ENCODE results near the gene ZSCAN30.

GRCh38 chr18:35278969-35279368 is 11.1 kb downstream of the ZSCAN30 start:
- TF ChIP-seq ZNF207 (IDR thresholded peaks at IDR 0.05; ENCODE audit: borderline replicate concordance): no peak
- TF ChIP-seq POLR2AphosphoS5 (IDR thresholded peaks at IDR 0.05; ENCODE audit: low read depth, low read length): no peak
- TF ChIP-seq ATF2 (CRISPR knock-in tag; IDR thresholded peaks at IDR 0.05): no peak
- no peak for TF ChIP-seq CTCF (CRISPR knock-in tag; IDR thresholded peaks at IDR 0.05)
- no peak for TF ChIP-seq ZBTB21 (CRISPR knock-in tag; IDR thresholded peaks at IDR 0.05)
- no peak for TF ChIP-seq HOXA3 (CRISPR knock-in tag; IDR thresholded peaks at IDR 0.05)
- TF ChIP-seq EZH2 (conservative IDR thresholded peaks at IDR 0.05; ENCODE audit: low read depth, low read length): no peak
- no peak for TF ChIP-seq U2AF2 (IDR thresholded peaks at IDR 0.05; ENCODE audit: low read depth, low read length)
- no peak for TF ChIP-seq MAFK (conservative IDR thresholded peaks at IDR 0.05 in 1 of 2, IDR thresholded peaks at IDR 0.05 in 1 of 2; ENCODE audit: low read length in 2 of 2)
- TF ChIP-seq REST (IDR thresholded peaks at IDR 0.05; ENCODE audit: borderline replicate concordance in 1 of 2, low read depth in 1 of 2, low read length in 2 of 2): no peak
- no peak for TF ChIP-seq TAF1 (CRISPR knock-in tag; IDR thresholded peaks at IDR 0.05)
- no peak for TF ChIP-seq MYC (CRISPR knock-in tag; IDR thresholded peaks at IDR 0.05; ENCODE audit: borderline replicate concordance)

Measured in HepG2 (cell line).